Measurements from ENCODE around the gene MMRN2.
A peak's percentile ranks its signal among the peaks of the same experiment; 100 is the strongest.

Gene MMRN2

GRCh38 chr10:86969421-86970041, 12.1 kb upstream of the MMRN2 start:
- no peak for DNase-seq

- DNase-seq = no peak
Observed at GRCh38 chr10:86968994-86969355, 11.6 kb upstream of the MMRN2 start.

GRCh38 chr10:86968271-86968993, 11.0 kb upstream of the MMRN2 start, which contains the start of gene ADIRF:
Gene ADIRF, plus strand, starts transcription at chr10:86968482. Its CDS starts 63 bp downstream, at chr10:86968545.
- no peak for DNase-seq

GRCh38 chr10:86967481-86967941, 10.1 kb upstream of the MMRN2 start:
- DNase-seq = no peak

- no peak for DNase-seq
Observed at GRCh38 chr10:86965986-86966654, 8.7 kb upstream of the MMRN2 start.

GRCh38 chr10:86964847-86965190, 7.4 kb upstream of the MMRN2 start:
- no peak for DNase-seq

GRCh38 chr10:86964061-86964846, 6.8 kb upstream of the MMRN2 start:
- no peak for DNase-seq

GRCh38 chr10:86963341-86963919, 6.0 kb upstream of the MMRN2 start:
- DNase-seq = no peak

GRCh38 chr10:86962981-86963310, 5.5 kb upstream of the MMRN2 start:
- DNase-seq = no peak

GRCh38 chr10:86962136-86962980, 4.9 kb upstream of the MMRN2 start:
- DNase-seq = peak; percentile 50

- DNase-seq = no peak
Observed at GRCh38 chr10:86961481-86962091, 4.2 kb upstream of the MMRN2 start.

GRCh38 chr10:86960863-86961434, 3.5 kb upstream of the MMRN2 start:
- DNase-seq = no peak

GRCh38 chr10:86960003-86960862, 2.8 kb upstream of the MMRN2 start:
- DNase-seq = peak; percentile 83

GRCh38 chr10:86959737-86960002, 2.3 kb upstream of the MMRN2 start:
- DNase-seq = no peak

GRCh38 chr10:86958901-86959736, 1.7 kb upstream of the MMRN2 start:
- DNase-seq = no peak

GRCh38 chr10:86958116-86958900, 893 bp upstream of the MMRN2 start, which contains the start of gene SNCG:
Gene SNCG, plus strand, starts transcription at chr10:86958599. Its CDS starts 99 bp downstream, at chr10:86958698.
- no peak for DNase-seq

GRCh38 chr10:86956848-86957448, 467 bp downstream of the MMRN2 start:
- no peak for DNase-seq

GRCh38 chr10:86956195-86956847, 1.1 kb downstream of the MMRN2 start:
- DNase-seq = no peak

Data from hematopoietic multipotent progenitor cell treated with erythropoietin and hydrocortisone succinate and interleukin-3 and kit ligand, for 4 days (in vitro differentiated cells).